Endothelial cell of hepatic sinusoid (primary cell): ENCODE data around the gene PPP1R12B.
"Not testable (repeated sequence)": the region's sequence is repeated elsewhere in the genome, so short reads cannot be mapped to it uniquely, and the experiment has no call there.

Experiments
- in situ Hi-C: cut with HindIII; loops from 2 replicates; pipeline ENCODE4 v1.10.0; 2017; ENCODE audit warnings: low sequenced_read_pairs

PPP1R12B gene

GRCh38 chr1:202576816-202577215 lies 228.3 kb downstream of the PPP1R12B start:
- in situ Hi-C loops, result no loop called here

DNA sequence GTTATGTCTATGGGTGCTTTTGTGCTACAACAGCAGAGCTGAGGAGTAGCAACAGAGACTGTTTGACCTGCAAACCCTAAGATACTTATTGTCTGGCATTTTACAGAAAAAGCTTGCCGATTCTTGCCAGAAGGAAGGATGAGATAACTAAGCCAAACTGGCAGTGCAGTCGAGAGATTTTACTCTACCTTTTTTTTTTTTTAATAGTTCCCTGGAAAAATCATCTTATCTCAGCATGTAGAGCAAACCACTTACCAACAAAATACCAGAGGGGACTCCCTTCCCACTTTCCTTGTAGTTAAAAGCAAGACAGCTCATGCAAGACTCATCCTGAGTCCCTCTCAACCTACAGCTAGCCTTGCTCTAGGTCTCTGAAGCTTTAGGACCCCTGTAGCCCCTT lies 228.9 kb downstream of the PPP1R12B start:
- in situ Hi-C loops, result no loop called here

GRCh38 chr1:202578001-202578504 lies 229.6 kb downstream of the PPP1R12B start:
- in situ Hi-C loops, result no loop called here

- in situ Hi-C loops, result no loop called here
These were observed 230.1 kb downstream of the PPP1R12B start for GRCh38 chr1:202578565-202578964.

DNA sequence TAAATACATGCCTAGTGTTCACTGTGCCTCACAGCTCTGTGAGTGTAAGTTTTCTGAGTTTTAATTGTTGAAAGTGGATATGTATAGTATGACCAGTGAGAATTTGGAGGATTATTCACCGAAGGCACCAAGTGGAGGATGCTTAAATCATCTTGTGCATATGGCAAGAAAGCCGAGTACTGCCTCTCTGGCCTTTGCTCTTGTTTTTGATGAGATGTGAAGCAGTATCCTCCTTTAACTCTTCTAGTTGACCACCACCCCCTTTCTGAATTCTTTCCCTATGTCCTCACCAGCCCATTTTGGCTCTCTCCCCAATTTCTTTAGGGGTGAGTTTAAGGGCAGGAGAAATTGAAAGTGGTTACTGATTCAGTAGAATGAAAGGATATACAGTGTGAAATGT lies 231.3 kb downstream of the PPP1R12B start:
- in situ Hi-C loops, result no loop called here

DNA sequence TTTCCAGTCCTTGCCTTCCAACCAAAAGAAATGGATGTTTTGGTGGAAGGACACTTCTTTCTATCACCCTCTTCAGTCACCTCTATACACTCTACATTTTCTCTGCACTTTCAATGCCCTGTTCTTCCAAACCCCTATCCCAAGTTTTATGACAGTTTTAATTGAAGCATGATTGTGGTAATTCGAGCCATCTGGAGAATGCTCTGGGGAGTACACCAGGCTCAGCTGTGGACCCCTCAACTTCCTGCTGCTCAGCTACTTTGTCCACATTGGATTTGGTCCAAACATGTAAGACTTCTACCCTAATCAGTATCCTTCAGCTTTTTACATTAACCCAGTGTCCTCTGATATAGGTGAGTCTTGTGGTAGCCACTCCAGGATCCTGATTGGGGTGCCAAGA lies 232.1 kb downstream of the PPP1R12B start:
- in situ Hi-C loops, result no loop called here

GRCh38 chr1:202582350-202582749 lies 233.9 kb downstream of the PPP1R12B start:
- in situ Hi-C loops, result not testable (repeated sequence)

GRCh38 chr1:202584707-202585589 lies 236.4 kb downstream of the PPP1R12B start:
- in situ Hi-C loops, result no loop called here

DNA sequence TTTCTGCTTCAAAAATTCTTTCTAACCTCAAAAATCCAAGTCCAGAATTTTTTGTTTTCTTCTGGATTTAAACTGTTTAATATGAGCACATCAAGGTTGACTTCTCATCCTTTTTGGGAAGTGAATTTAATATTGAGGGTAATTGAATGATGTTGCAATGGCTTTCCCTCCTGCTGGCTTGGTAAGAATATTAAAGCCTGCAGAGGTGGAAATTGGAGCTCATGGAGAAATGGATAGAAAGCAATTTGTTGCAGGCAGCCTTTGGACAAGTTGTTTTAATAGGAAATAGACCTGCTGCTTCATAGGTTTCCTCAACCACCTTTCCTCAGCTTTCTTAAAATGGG lies 237.1 kb downstream of the PPP1R12B start:
- in situ Hi-C loops, result no loop called here

GRCh38 chr1:202586018-202586821 lies 237.7 kb downstream of the PPP1R12B start:
- in situ Hi-C loops, result no loop called here

GRCh38 chr1:202586871-202587270 lies 238.4 kb downstream of the PPP1R12B start:
- in situ Hi-C loops, result no loop called here

- in situ Hi-C loops, result no loop called here
These were observed 239.5 kb downstream of the PPP1R12B start for GRCh38 chr1:202587859-202588485.

- in situ Hi-C loops, result no loop called here
These were observed 240.1 kb downstream of the PPP1R12B start for GRCh38 chr1:202588503-202589189.

- in situ Hi-C loops, result no loop called here
These were observed 240.9 kb downstream of the PPP1R12B start for GRCh38 chr1:202589190-202589930.

- in situ Hi-C loops, result no loop called here
These were observed 241.6 kb downstream of the PPP1R12B start for GRCh38 chr1:202590126-202590525.

DNA sequence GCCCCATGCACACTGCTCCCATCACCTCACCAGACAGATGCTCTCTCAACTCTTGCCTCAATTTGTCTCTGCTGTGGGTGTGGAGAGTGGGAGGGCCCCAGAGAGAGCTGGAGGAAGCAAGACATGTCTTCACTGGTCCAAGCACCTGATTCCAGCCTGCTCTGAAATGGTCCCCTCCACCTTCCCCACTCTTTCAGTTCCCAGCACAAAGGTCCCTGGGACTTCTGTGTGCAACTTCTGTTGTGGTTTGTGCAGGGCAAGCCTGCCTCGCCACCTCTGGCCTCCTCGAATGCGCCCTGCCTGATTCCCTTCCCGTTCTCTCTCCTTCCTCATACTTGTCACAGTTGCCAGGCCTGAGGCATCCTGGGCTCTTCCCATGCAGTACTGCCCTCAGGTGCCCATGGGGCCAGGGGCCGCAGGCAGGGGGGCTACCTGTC lies 242.5 kb downstream of the PPP1R12B start:
- in situ Hi-C loops, result no loop called here

GRCh38 chr1:202591515-202591914 lies 243.0 kb downstream of the PPP1R12B start:
- in situ Hi-C loops, result no loop called here

DNA sequence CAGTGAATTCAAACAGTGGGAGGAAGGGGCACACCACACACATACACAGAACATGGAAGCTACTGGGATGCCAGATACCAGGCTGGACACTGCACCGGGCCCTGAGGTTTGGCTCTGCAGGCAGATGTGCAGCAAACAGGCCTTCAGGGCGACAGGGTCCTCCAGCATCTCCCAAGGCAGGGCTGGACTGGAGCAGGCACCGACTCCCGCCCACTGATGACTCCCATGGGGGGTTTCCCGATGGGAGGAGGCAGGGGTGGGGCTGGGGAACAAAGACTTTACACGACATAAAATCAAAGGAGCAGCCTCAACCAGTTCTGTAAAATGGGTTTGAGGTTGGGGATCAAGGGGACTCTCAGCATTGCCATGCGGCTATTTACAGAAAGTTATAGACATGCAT lies 243.6 kb downstream of the PPP1R12B start:
- in situ Hi-C loops, result no loop called here

GRCh38 chr1:202593845-202594244 lies 245.3 kb downstream of the PPP1R12B start:
- in situ Hi-C loops, result no loop called here

DNA sequence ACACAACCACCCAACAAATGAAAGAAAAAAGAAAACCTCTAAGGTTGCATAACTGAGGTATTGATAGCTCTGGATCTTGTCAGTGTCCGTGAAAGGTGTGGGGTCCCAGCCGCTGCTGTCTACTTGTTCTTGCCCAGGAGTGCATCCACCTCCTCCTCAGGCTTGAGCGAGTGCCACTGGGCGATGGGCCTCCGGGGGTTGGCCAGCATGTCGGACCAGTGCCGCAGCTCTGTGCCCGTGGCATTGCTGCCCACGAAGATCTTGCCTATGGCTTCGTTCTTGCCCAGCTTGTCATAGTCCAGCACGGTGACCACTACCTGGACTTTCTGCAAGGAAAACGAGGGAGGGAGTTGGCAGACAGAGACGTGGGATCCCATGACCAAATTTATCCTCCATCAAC lies 248.1 kb downstream of the PPP1R12B start:
- in situ Hi-C loops, result no loop called here
